Gastroesophageal sphincter (tissue), 3 donors: Measurements from ENCODE around the gene CSTB.

Experiments used
- EP300 ChIP-seq: sonication (generic); formaldehyde crosslinking; IDR thresholded peaks from one replicate; pipeline ENCODE4 v1.6.1; 2017; ENCODE audit warnings: antibody characterized with exemption, mild to moderate bottlenecking
- POLR2A ChIP-seq, 2 donors: fragments of 450-650 bp; IDR thresholded peaks; one replicate each; pipeline ENCODE4 v1.6.1; 2017; ENCODE audit warnings: antibody characterized with exemption in 2 of 2, mild to moderate bottlenecking in 2 of 2, moderate library complexity in 1 of 2
- POLR2AphosphoS5 ChIP-seq: sonication (generic); formaldehyde crosslinking; IDR thresholded peaks from one replicate; pipeline ENCODE4 v1.6.1; 2017; ENCODE audit warnings: antibody characterized with exemption
- TF ChIP-seq, protein P1 (sequence below), 4 experiments: fragments of 200-600 bp in 2 of 4; fragments of 450-650 bp in 2 of 4; sonication (generic) in 1 of 4; IDR thresholded peaks; one replicate each; pipeline ENCODE4 v1.5.1; 2017 to 2019; ENCODE audit warnings: antibody characterized with exemption in 4 of 4, mild to moderate bottlenecking in 2 of 4, moderate library complexity in 2 of 4

DNA sequence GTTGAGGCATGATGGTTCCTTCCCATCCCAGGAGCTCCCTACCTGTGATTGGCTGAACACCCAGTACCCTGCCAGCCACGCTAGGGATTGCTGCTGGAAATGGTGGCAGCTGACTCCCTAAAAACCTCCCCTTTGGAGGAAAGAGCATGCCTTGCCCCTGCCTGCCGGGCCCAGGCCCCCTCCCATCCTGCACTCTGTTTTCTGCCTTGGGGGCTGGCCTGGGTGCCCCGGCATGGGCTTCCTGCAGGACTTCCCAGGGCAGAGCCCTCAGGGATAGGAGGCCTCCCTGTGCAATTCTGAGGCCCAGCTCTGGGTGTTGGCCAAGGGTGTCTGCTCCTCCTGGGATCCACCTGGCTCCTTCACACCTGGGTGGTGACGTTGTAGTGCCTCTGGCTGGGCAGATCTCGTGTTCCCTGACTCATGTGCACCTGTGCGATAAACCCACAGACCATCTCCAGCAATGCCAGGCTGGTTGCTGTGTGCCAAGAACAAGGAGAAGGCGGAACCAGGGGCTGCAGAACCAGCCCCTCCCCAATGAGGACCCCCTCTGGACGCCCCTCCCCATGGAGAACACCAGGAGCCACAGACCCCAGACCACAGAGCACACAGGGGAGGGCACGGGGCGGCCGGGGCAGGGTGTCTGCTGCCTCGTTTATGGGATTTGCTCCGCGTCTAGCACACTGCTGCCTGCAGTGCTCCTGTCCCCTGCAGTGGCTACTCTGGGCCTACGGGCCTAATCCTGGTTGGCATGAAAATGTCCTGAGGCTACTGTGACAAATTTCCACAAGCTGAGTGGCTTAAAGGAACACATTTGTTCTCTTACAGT is 13.6 kb downstream of the CSTB start:
- TF ChIP-seq, protein P1, sequence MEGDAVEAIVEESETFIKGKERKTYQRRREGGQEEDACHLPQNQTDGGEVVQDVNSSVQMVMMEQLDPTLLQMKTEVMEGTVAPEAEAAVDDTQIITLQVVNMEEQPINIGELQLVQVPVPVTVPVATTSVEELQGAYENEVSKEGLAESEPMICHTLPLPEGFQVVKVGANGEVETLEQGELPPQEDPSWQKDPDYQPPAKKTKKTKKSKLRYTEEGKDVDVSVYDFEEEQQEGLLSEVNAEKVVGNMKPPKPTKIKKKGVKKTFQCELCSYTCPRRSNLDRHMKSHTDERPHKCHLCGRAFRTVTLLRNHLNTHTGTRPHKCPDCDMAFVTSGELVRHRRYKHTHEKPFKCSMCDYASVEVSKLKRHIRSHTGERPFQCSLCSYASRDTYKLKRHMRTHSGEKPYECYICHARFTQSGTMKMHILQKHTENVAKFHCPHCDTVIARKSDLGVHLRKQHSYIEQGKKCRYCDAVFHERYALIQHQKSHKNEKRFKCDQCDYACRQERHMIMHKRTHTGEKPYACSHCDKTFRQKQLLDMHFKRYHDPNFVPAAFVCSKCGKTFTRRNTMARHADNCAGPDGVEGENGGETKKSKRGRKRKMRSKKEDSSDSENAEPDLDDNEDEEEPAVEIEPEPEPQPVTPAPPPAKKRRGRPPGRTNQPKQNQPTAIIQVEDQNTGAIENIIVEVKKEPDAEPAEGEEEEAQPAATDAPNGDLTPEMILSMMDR (IDR thresholded peaks at IDR 0.05), result no peak
- TF ChIP-seq POLR2AphosphoS5, result no peak
- no peak for TF ChIP-seq POLR2A (IDR thresholded peaks at IDR 0.05)
- TF ChIP-seq EP300, result no peak
